Natural killer cell (primary cell): ENCODE measurements around the gene DACT1. TPM values are rescaled to one million over a fixed set of nuclear protein-coding genes. Genes with fewer than 3 reads are reported as not detected.

Source experiments
- ATAC-seq, 3 donors: fragments of 150-1000 bp in 2 of 3; fragments of 200-7000 bp in 1 of 3; cut with Tn5 transposase; 1 replicate in 1 of 3; 2 replicates in 2 of 3; pipeline ENCODE4 v1.10.0; 2021; ENCODE audit warnings: mild to moderate bottlenecking in 2 of 3, moderate library complexity in 2 of 3
- DNase-seq, 2 donors: peaks; one replicate each; pipeline versions ENCODE4 v3.0.0 to v3.0.0-alpha.2; 2013 to 2021; ENCODE audit warnings: mixed read lengths in 1 of 2
- H3K27ac ChIP-seq: one replicate; pipeline ENCODE4 v1.5.1; 2013; ENCODE audit warnings: mild to moderate bottlenecking, low read length
- H3K27me3 ChIP-seq: one replicate; pipeline ENCODE4 v1.6.1; 2013; ENCODE audit warnings: low read length; ENCODE audit not compliant: control insufficient read depth, insufficient read depth
- H3K36me3 ChIP-seq: one replicate; pipeline ENCODE4 v1.6.1; 2013; ENCODE audit warnings: low read length; ENCODE audit not compliant: control insufficient read depth, insufficient read depth
- H3K4me1 ChIP-seq: one replicate; pipeline ENCODE4 v1.6.1; 2013; ENCODE audit warnings: low read length; ENCODE audit not compliant: control insufficient read depth, insufficient read depth
- H3K4me3 ChIP-seq: one replicate; pipeline ENCODE4 v1.5.1; 2013; ENCODE audit warnings: low read length
- H3K9me3 ChIP-seq: one replicate; pipeline ENCODE4 v1.6.1; 2013; ENCODE audit warnings: low read length; ENCODE audit not compliant: control insufficient read depth, insufficient read depth
- H3K27ac Mint-ChIP-seq, 2 donors: one replicate each; pipeline ENCODE4 v1.8.0; 2022; ENCODE audit warnings: mild to moderate bottlenecking in 2 of 2, mixed read lengths in 2 of 2, moderate library complexity in 1 of 2
- H3K27me3 Mint-ChIP-seq, 2 donors: one replicate each; pipeline ENCODE4 v1.8.0; 2022; ENCODE audit warnings: low read depth in 2 of 2, mixed read lengths in 2 of 2
- H3K36me3 Mint-ChIP-seq: one replicate; pipeline ENCODE4 v1.8.0; 2022; ENCODE audit warnings: mixed read lengths
- H3K4me1 Mint-ChIP-seq, 2 donors: one replicate each; pipeline ENCODE4 v1.8.0; 2022; ENCODE audit warnings: mixed read lengths in 2 of 2
- H3K4me3 Mint-ChIP-seq: one replicate; pipeline ENCODE4 v1.8.0; 2022; ENCODE audit warnings: mild to moderate bottlenecking, moderate library complexity, mixed read lengths
- H3K9me3 Mint-ChIP-seq, 2 donors: one replicate each; pipeline ENCODE4 v1.8.0; 2022; ENCODE audit warnings: mixed read lengths in 2 of 2
- WGBS: methylation state at CpG from one replicate; pipeline ENCODE4 v1.1.7; 2013; ENCODE audit warnings: missing lambda C conversion rate; ENCODE audit not compliant: insufficient coverage; 5-methylcytosine and 5-hydroxymethylcytosine counted together
- intact Hi-C: fragments of 100-400 bp; cut with micrococcal nuclease; formaldehyde crosslinking; loops from one replicate; pipeline ENCODE4 v1.14.2; 2022
- total RNA-seq, 4 donors: library from RNA; stranded (reverse); fragments of 120-200 nt in 1 of 4; gene quantifications; one replicate each; pipeline versions ENCODE4 v1.2.3 to v1.2.4, GENCODE V29; 2013 to 2022
- TF ChIP-seq, protein P1 (sequence below): fragments of 200-600 bp; IDR thresholded peaks from one replicate; pipeline ENCODE4 v1.8.0; 2022; ENCODE audit warnings: antibody characterized with exemption

Gene DACT1
- total RNA-seq, 3 donors from 2014 or later (not counting 1 experiment from before 2014, with no cell fraction given), result 0.20 to 0.45 (median 0.33) TPM

GRCh38 chr14:58690801-58691516 lies 53.2 kb downstream of the DACT1 start:
- Mint-ChIP-seq H3K4me1 (no peaks in the 10 kb centered on the region), H3K4me3 (no peak overlapping the region), H3K36me3 (no peaks in the 10 kb centered on the region), H3K27ac (no peak overlapping the region), H3K27me3 (peaks cover 0 to 3% of the 10 kb centered on the region in 2 donors), H3K9me3 (peaks cover 0 to 2% of the 10 kb centered on the region in 2 donors)
- Histone ChIP-seq H3K36me3 (no peaks in the 10 kb centered on the region), H3K4me1 (no peaks in the 10 kb centered on the region), H3K9me3 (no peaks in the 10 kb centered on the region), H3K27me3 (no peaks in the 10 kb centered on the region), H3K27ac (no peak overlapping the region), H3K4me3 (no peak overlapping the region)
- TF ChIP-seq, protein P1, sequence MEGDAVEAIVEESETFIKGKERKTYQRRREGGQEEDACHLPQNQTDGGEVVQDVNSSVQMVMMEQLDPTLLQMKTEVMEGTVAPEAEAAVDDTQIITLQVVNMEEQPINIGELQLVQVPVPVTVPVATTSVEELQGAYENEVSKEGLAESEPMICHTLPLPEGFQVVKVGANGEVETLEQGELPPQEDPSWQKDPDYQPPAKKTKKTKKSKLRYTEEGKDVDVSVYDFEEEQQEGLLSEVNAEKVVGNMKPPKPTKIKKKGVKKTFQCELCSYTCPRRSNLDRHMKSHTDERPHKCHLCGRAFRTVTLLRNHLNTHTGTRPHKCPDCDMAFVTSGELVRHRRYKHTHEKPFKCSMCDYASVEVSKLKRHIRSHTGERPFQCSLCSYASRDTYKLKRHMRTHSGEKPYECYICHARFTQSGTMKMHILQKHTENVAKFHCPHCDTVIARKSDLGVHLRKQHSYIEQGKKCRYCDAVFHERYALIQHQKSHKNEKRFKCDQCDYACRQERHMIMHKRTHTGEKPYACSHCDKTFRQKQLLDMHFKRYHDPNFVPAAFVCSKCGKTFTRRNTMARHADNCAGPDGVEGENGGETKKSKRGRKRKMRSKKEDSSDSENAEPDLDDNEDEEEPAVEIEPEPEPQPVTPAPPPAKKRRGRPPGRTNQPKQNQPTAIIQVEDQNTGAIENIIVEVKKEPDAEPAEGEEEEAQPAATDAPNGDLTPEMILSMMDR, result no peak
- no peak for DNase-seq
- 88% methylated on average over 14 of the region's 14 CpGs for WGBS
- ATAC-seq, result no peak
- intact Hi-C loops, result no loop called here

- Mint-ChIP-seq H3K4me3 (no peak overlapping the region), H3K36me3 (no peaks in the 10 kb centered on the region), H3K27me3 (peaks cover 0 to 3% of the 10 kb centered on the region in 2 donors), H3K9me3 (no peaks in the 10 kb centered on the region), H3K4me1 (no peaks in the 10 kb centered on the region), H3K27ac (no peak overlapping the region)
- ATAC-seq, result no peak
- intact Hi-C loops, result no loop called here
- TF ChIP-seq, protein P1, result no peak
- Histone ChIP-seq H3K4me1 (no peaks in the 10 kb centered on the region), H3K4me3 (no peak overlapping the region), H3K27ac (no peak overlapping the region), H3K36me3 (no peaks in the 10 kb centered on the region), H3K27me3 (no peaks in the 10 kb centered on the region), H3K9me3 (no peaks in the 10 kb centered on the region)
- WGBS, result 67% methylated on average over 4 of the region's 4 CpGs
- DNase-seq, result no peak
Measured at GRCh38 chr14:58693048-58693447, 55.3 kb downstream of the DACT1 start.

- Mint-ChIP-seq H3K36me3 (no peaks in the 10 kb centered on the region), H3K27ac (no peak overlapping the region), H3K4me1 (no peaks in the 10 kb centered on the region), H3K9me3 (no peaks in the 10 kb centered on the region), H3K4me3 (no peak overlapping the region), H3K27me3 (peaks cover 0 to 9% of the 10 kb centered on the region in 2 donors)
- Histone ChIP-seq H3K27ac (no peak overlapping the region), H3K9me3 (no peaks in the 10 kb centered on the region), H3K4me3 (no peak overlapping the region), H3K4me1 (no peaks in the 10 kb centered on the region), H3K27me3 (no peaks in the 10 kb centered on the region), H3K36me3 (no peaks in the 10 kb centered on the region)
- DNase-seq, result no peak
- no peak for ATAC-seq
- intact Hi-C loops, result no loop called here
- TF ChIP-seq, protein P1, result no peak
- WGBS, result 100% methylated on average over 1 of the region's 1 CpG
Measured at GRCh38 chr14:58695514-58695913, 57.8 kb downstream of the DACT1 start.
